ENCODE data around the gene METTL15.
"Not testable (repeated sequence)": the region's sequence is repeated elsewhere in the genome, so short reads cannot be mapped to it uniquely, and the experiment has no call there.

Gene METTL15

DNA sequence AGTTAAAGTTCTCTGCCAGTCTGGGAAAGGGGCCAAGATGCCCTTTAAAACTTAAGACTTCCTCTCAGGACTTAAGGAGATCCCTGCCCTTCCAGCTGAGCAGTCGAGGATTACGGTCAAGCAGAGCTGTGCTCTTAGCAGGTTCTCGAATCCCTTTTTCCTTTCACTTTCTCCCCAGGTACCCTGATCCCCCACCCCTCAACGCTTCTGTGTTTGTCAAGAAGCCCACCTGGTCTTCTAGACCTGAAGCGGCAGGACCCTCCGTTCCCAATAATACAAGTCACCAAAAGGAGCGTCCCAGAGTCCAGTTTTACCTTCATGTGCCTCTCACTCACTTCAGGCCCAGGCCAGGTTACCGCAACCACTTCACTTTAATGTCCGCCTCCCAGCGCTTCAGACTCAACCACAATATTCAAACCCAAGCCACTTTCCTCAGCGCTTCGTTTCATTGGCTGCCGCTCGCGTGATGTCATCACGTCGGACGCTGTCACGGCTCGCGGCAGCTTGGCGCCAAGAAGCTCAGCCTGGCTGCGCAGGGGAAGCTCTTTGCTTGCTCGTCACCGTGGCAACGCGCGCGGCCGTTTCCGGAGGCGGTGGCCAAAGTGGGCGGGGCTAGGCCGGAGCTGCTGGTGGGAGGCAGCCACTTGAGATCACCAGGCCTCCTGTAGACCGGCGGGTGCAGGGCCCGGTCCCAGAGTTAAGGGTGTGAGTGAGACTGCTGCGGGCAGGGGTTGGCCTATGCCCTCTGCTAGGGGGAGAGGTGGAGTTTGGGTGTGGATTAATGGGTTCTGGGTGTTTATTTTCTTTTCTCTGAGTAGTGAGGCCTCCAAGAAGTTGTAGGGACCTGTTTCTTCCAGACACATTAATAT, at the start of gene METTL15, which contains the start of gene KIF18A:
Gene METTL15, plus strand, starts transcription at position 639 of the 869 bp plus-strand sequence. CDS start 4,947 bp downstream, outside the sequence.
Gene KIF18A, minus strand, starts transcription at position 407 of the 869 bp plus-strand sequence. CDS start 10,209 bp downstream, outside the sequence.
- Mint-ChIP-seq H3K27ac (peak within 1 kb of the TSS; percentile 97), H3K4me1 (peaks cover 56% of the 10 kb centered on the region), H3K4me3 (peak within 1 kb of the TSS; percentile 97), H3K9me3 (no peaks in the 10 kb centered on the region), H3K36me3 (ENCODE audit: low read depth) (peaks cover 19% of the 10 kb centered on the region), H3K27me3 (peaks cover 4% of the 10 kb centered on the region)
- ATAC-seq (peak; percentile 96), DNase-seq (peak; percentile 99)

DNA sequence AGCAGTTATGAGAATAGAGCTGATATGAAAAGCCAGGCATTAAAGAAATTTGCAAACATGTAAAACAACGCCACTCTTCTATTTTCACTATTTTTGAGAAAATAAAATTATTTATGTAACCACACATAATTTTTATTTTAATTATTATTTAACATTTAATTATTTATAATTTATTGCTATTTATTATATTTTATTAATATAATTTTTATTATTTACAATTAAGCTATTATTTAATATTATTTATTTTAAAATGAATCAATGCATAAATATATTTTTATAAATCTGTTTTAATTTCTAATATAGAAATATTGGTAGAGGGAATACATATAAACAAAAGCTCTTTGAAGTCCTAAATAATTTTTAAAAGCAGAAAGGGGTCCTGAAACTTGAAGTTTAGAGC, 36.9 kb upstream of the METTL15 start:
- H3K4me3 Mint-ChIP-seq: no peak overlapping the region

GRCh38 chr11:28072321-28072720, 35.9 kb upstream of the METTL15 start:
- no peaks in the 10 kb centered on the region for H3K4me1 Mint-ChIP-seq
- no peaks in the 10 kb centered on the region for H3K27me3 Mint-ChIP-seq
- peaks cover 30% of the 10 kb centered on the region for H3K36me3 Mint-ChIP-seq (ENCODE audit: low read depth)
- H3K4me3 Mint-ChIP-seq: no peak overlapping the region
- DNase-seq (no peak), ATAC-seq (no peak)
- no peak overlapping the region for H3K27ac Mint-ChIP-seq
- no peaks in the 10 kb centered on the region for H3K9me3 Mint-ChIP-seq

More for the DNA sequence above, 36.9 kb upstream of the METTL15 start:
- Mint-ChIP-seq H3K27me3 (no peaks in the 10 kb centered on the region), H3K9me3 (no peaks in the 10 kb centered on the region), H3K27ac (no peak overlapping the region), H3K36me3 (ENCODE audit: low read depth) (peaks cover 23% of the 10 kb centered on the region), H3K4me1 (no peaks in the 10 kb centered on the region)
- ATAC-seq (no peak), DNase-seq (no peak)

DNA sequence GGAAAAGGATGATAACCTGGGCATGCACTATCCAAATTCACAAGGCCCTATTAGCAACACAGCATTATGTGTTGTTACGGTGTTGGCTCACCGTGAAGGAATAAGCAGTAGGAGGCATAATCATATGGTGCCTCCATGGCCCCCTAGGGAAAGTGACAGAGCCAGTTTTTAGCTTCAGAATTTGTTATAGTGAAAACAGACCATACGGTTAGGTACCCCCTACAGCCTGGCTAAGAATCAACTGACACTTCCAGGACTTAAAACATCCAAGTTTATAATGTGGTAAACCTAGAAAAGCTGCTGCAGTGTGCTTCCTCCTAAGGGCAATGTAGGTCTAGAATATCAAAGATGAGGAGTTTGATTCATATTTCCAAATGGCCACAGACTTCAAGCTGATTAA, 30.7 kb upstream of the METTL15 start:
- peaks cover 32% of the 10 kb centered on the region for H3K36me3 Mint-ChIP-seq (ENCODE audit: low read depth)
- H3K4me3 Mint-ChIP-seq: no peak overlapping the region
- ATAC-seq (no peak), DNase-seq (no peak)
- no peaks in the 10 kb centered on the region for H3K4me1 Mint-ChIP-seq
- H3K9me3 Mint-ChIP-seq: no peaks in the 10 kb centered on the region
- no peaks in the 10 kb centered on the region for H3K27me3 Mint-ChIP-seq
- H3K27ac Mint-ChIP-seq: no peak overlapping the region

- H3K27me3 Mint-ChIP-seq: no peaks in the 10 kb centered on the region
- DNase-seq (no peak), ATAC-seq (no peak)
- no peaks in the 10 kb centered on the region for H3K9me3 Mint-ChIP-seq
- no peak overlapping the region for H3K4me3 Mint-ChIP-seq
- H3K4me1 Mint-ChIP-seq: no peaks in the 10 kb centered on the region
- H3K36me3 Mint-ChIP-seq (ENCODE audit: low read depth): peaks cover 28% of the 10 kb centered on the region
- H3K27ac Mint-ChIP-seq: no peak overlapping the region
Observed at GRCh38 chr11:28083118-28083517, 25.1 kb upstream of the METTL15 start.

DNA sequence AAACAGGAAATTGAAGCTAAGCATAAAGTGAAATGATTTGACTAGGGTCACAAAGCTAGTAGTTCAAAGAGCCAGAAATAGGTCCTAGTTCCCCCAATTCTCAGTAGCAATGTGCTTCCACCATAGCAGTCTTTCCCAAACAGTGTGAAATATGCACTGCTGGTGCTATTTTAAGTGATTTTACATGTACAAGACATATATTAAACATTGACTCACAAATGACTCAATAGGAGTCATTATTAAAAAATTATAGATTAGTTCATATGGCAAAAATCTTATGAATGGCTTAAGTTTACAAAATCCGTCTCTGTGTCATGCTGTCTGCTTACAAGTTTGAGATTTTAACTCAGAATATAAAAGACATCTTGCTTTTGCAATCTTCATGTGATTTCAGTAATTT, 21.6 kb upstream of the METTL15 start:
- Mint-ChIP-seq H3K4me3 (no peak overlapping the region), H3K4me1 (no peaks in the 10 kb centered on the region), H3K27me3 (no peaks in the 10 kb centered on the region), H3K27ac (no peak overlapping the region), H3K9me3 (no peaks in the 10 kb centered on the region), H3K36me3 (ENCODE audit: low read depth) (peaks cover 26% of the 10 kb centered on the region)
- DNase-seq (no peak), ATAC-seq (no peak)

DNA sequence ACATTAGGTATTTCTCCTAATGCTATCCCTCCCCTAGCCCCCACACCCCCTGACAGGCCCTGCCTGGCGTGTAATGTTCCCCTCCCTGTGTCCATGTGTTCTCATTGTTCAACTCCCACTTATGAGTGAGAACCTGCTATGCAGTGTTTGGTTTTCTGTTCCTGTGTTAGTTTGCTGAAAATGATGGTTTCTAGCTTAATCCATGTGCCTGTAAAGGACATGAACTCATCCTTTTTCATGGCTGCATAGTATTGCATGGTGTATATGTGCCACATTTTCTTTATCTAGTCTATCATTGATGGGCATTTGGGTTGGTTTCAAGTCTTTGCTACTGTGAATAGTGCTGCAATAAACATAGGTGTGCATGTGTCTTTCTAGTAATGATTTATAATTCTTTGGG, 21.0 kb upstream of the METTL15 start:
- not testable (repeated sequence) for H3K4me3 Mint-ChIP-seq, ATAC-seq, H3K9me3 Mint-ChIP-seq, H3K27me3 Mint-ChIP-seq, H3K27ac Mint-ChIP-seq, DNase-seq, H3K4me1 Mint-ChIP-seq
- peaks cover 20% of the 10 kb centered on the region for H3K36me3 Mint-ChIP-seq (ENCODE audit: low read depth)

GRCh38 chr11:28087693-28088092, 20.5 kb upstream of the METTL15 start:
- H3K27ac Mint-ChIP-seq, H3K9me3 Mint-ChIP-seq, H3K4me3 Mint-ChIP-seq, H3K4me1 Mint-ChIP-seq, DNase-seq, H3K27me3 Mint-ChIP-seq, ATAC-seq: not testable (repeated sequence)
- peaks cover 20% of the 10 kb centered on the region for H3K36me3 Mint-ChIP-seq (ENCODE audit: low read depth)

GRCh38 chr11:28089378-28089777, 18.8 kb upstream of the METTL15 start:
- no peak for DNase-seq
- Mint-ChIP-seq H3K4me3 (no peak overlapping the region), H3K27ac (no peak overlapping the region)

DNA sequence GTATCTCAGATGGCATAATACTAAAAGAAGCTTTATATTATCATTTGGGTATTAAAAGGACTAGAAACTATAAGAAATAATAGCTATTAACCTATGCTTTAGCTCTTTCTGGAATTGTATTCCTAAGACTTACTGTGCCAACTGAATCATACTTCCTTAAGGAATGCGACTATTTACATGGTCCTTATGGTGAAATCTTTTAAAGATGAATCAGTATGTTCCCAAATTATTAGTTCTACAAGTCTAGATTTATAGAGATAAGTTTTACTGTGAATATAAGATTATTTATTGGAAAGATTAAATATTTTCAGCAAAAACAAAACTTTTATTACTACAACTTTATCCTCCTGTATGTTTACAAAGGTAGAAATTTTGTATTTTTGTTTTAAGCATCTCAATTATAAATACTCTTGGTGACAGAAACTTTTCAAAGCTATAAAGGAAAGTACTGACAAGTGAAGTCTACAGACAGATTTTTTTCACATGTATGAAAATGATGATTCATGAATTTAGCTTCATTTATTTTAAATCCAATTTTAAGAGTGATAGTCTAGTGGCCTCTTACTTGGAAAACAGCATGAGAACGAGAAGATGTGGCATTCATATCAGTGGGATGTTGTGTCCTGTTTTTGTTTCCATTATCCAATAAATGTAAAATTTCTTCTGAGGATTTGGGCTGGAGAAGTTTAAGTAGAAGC, 18.0 kb upstream of the METTL15 start:
- H3K4me3 Mint-ChIP-seq: no peak overlapping the region
- H3K9me3 Mint-ChIP-seq: no peaks in the 10 kb centered on the region
- H3K36me3 Mint-ChIP-seq (ENCODE audit: low read depth): peaks cover 24% of the 10 kb centered on the region
- ATAC-seq: no peak
- no peaks in the 10 kb centered on the region for H3K27me3 Mint-ChIP-seq
- no peak for DNase-seq
- H3K27ac Mint-ChIP-seq: no peak overlapping the region
- no peaks in the 10 kb centered on the region for H3K4me1 Mint-ChIP-seq

More at GRCh38 chr11:28089378-28089777, 18.8 kb upstream of the METTL15 start:
- Mint-ChIP-seq H3K4me1 (no peaks in the 10 kb centered on the region), H3K36me3 (ENCODE audit: low read depth) (peaks cover 25% of the 10 kb centered on the region), H3K9me3 (no peaks in the 10 kb centered on the region), H3K27me3 (no peaks in the 10 kb centered on the region)
- ATAC-seq: no peak

GRCh38 chr11:28092786-28093185, 15.4 kb upstream of the METTL15 start:
- no peaks in the 10 kb centered on the region for H3K27me3 Mint-ChIP-seq
- H3K9me3 Mint-ChIP-seq: no peaks in the 10 kb centered on the region

GRCh38 chr11:28098257-28098656, 9.9 kb upstream of the METTL15 start:
- DNase-seq: no peak
- peaks cover 28% of the 10 kb centered on the region for H3K36me3 Mint-ChIP-seq (ENCODE audit: low read depth)
- ATAC-seq: no peak
- no peak overlapping the region for H3K27ac Mint-ChIP-seq
- H3K4me3 Mint-ChIP-seq: no peak overlapping the region
- H3K9me3 Mint-ChIP-seq: no peaks in the 10 kb centered on the region
- H3K27me3 Mint-ChIP-seq: no peaks in the 10 kb centered on the region
- H3K4me1 Mint-ChIP-seq: no peaks in the 10 kb centered on the region

More at GRCh38 chr11:28092786-28093185, 15.4 kb upstream of the METTL15 start:
- Mint-ChIP-seq H3K4me3 (no peak overlapping the region), H3K27ac (no peak overlapping the region), H3K4me1 (no peaks in the 10 kb centered on the region), H3K36me3 (ENCODE audit: low read depth) (peaks cover 32% of the 10 kb centered on the region)
- no peak for ATAC-seq
- no peak for DNase-seq

GRCh38 chr11:28099715-28100114, 8.5 kb upstream of the METTL15 start:
- H3K27me3 Mint-ChIP-seq: no peaks in the 10 kb centered on the region
- no peak overlapping the region for H3K27ac Mint-ChIP-seq
- H3K4me3 Mint-ChIP-seq: no peak overlapping the region
- H3K4me1 Mint-ChIP-seq: no peaks in the 10 kb centered on the region
- no peaks in the 10 kb centered on the region for H3K9me3 Mint-ChIP-seq
- H3K36me3 Mint-ChIP-seq (ENCODE audit: low read depth): peaks cover 22% of the 10 kb centered on the region
- DNase-seq (no peak), ATAC-seq (no peak)

- ATAC-seq (no peak), DNase-seq (no peak)
- Mint-ChIP-seq H3K4me3 (no peak overlapping the region), H3K27me3 (no peaks in the 10 kb centered on the region), H3K27ac (no peak overlapping the region), H3K9me3 (no peaks in the 10 kb centered on the region), H3K36me3 (ENCODE audit: low read depth) (peaks cover 17% of the 10 kb centered on the region), H3K4me1 (peaks cover 4% of the 10 kb centered on the region)
Observed at GRCh38 chr11:28100665-28101064, 7.5 kb upstream of the METTL15 start.

- DNase-seq, H3K27ac Mint-ChIP-seq, ATAC-seq, H3K4me3 Mint-ChIP-seq, H3K27me3 Mint-ChIP-seq, H3K9me3 Mint-ChIP-seq: not testable (repeated sequence)
- Mint-ChIP-seq H3K4me1 (peaks cover 14% of the 10 kb centered on the region), H3K36me3 (ENCODE audit: low read depth) (peaks cover 10% of the 10 kb centered on the region)
Observed at GRCh38 chr11:28102300-28102699, 5.9 kb upstream of the METTL15 start.

All from activated naive CD8-positive, alpha-beta T cell treated with anti-CD3 and anti-CD28 coated beads, Interleukin-2, amount 50 U/mL, for 24 hours (primary cell).